Ovary (tissue), 3 donors: ENCODE data around the gene ENTPD7.

Source experiments
- CTCF ChIP-seq, 3 donors: fragments of 450-650 bp in 2 of 3; fragments of 200-600 bp in 1 of 3; IDR thresholded peaks; one replicate each; pipeline versions ENCODE4 v1.5.1 to v1.8.0; 2016 to 2022; ENCODE audit warnings: antibody characterized with exemption in 3 of 3, mild to moderate bottlenecking in 1 of 3
- EP300 ChIP-seq: sonication (generic); formaldehyde crosslinking; IDR thresholded peaks from one replicate; pipeline ENCODE4 v1.6.1; 2017; ENCODE audit warnings: antibody characterized with exemption
- POLR2A ChIP-seq: fragments of 450-650 bp; IDR thresholded peaks from one replicate; pipeline ENCODE4 v1.6.1; 2017; ENCODE audit warnings: antibody characterized with exemption, mild to moderate bottlenecking, moderate library complexity
- donor health status: DM: no; HTN: no; CAD: no.

- TF ChIP-seq CTCF (IDR thresholded peaks at IDR 0.05) (no peak), POLR2A (no peak), EP300 (no peak)
These were observed 81.7 kb downstream of the ENTPD7 start for GRCh38 chr10:99740933-99741559.
